ENCODE data around the gene CHGA. TPM values are rescaled to one million over a fixed set of nuclear protein-coding genes. Genes with fewer than 3 reads are reported as not detected.

CHGA gene
- total RNA-seq: not detected in 2 replicates

GRCh38 chr14:92922883-92923743 is at the start of gene CHGA:
Gene CHGA, plus strand, starts transcription at chr14:92923150. Its CDS starts 210 bp downstream, at chr14:92923360.

Other genes with a start within 250 kb of the CHGA start
- 42.4 and 98.3 TPM in 2 replicates for gene LGMN, start 174.5 kb upstream of the CHGA start, total RNA-seq
- 37.8 and 49.7 TPM in 2 replicates for gene GOLGA5, start 128.8 kb upstream of the CHGA start, total RNA-seq
- 30.7 and 56.9 TPM in 2 replicates for gene ITPK1, start 192.8 kb downstream of the CHGA start, total RNA-seq